Ishikawa (cell line): ENCODE measurements around the gene TAS2R40.

Experiments used
- CEBPB ChIP-seq: IDR thresholded peaks from 2 replicates; pipeline ENCODE4 v1.6.1; 2012
- EGR1 ChIP-seq: IDR thresholded peaks from 2 replicates; pipeline ENCODE4 v1.6.1; 2012
- EP300 ChIP-seq: IDR thresholded peaks from 2 replicates; pipeline ENCODE4 v1.6.1; 2012; ENCODE audit warnings: borderline replicate concordance
- FOXM1 ChIP-seq: IDR thresholded peaks from 2 replicates; pipeline ENCODE4 v1.6.1; 2012; ENCODE audit warnings: low read depth, borderline replicate concordance
- MAX ChIP-seq: IDR thresholded peaks from 2 replicates; pipeline ENCODE4 v1.6.1; 2012
- RAD21 ChIP-seq: IDR thresholded peaks from 2 replicates; pipeline ENCODE4 v1.6.1; 2012; ENCODE audit warnings: low read depth
- REST ChIP-seq: IDR thresholded peaks from 2 replicates; pipeline ENCODE4 v1.6.1; 2012; ENCODE audit warnings: low read depth, mild to moderate bottlenecking
- TAF1 ChIP-seq: IDR thresholded peaks from 2 replicates; pipeline ENCODE4 v1.6.1; 2012; ENCODE audit warnings: low read depth, mild to moderate bottlenecking
- USF1 ChIP-seq: IDR thresholded peaks from 2 replicates; pipeline ENCODE4 v1.6.1; 2012
- YY1 ChIP-seq: IDR thresholded peaks from 2 replicates; pipeline ENCODE4 v1.6.1; 2012; ENCODE audit warnings: low read depth
- ZBTB7A ChIP-seq: IDR thresholded peaks from 2 replicates; pipeline ENCODE4 v1.6.1; 2012; ENCODE audit warnings: low read depth

GRCh38 chr7:143255564-143255963 lies 33.7 kb downstream of the TAS2R40 start:
- TF ChIP-seq FOXM1: no peak
- no peak for TF ChIP-seq YY1
- TF ChIP-seq MAX: no peak
- no peak for TF ChIP-seq CEBPB
- no peak for TF ChIP-seq EP300
- TF ChIP-seq RAD21: no peak
- TF ChIP-seq EGR1: no peak
- no peak for TF ChIP-seq TAF1
- no peak for TF ChIP-seq ZBTB7A
- TF ChIP-seq USF1: no peak
- no peak for TF ChIP-seq REST
